ENCODE measurements around the gene DLEC1.

DLEC1 gene

GRCh38 chr3:38154033-38154494 is 115.1 kb downstream of the DLEC1 start:
- H3K27ac ChIP-seq: no peak overlapping the region
- TF ChIP-seq, protein P1, sequence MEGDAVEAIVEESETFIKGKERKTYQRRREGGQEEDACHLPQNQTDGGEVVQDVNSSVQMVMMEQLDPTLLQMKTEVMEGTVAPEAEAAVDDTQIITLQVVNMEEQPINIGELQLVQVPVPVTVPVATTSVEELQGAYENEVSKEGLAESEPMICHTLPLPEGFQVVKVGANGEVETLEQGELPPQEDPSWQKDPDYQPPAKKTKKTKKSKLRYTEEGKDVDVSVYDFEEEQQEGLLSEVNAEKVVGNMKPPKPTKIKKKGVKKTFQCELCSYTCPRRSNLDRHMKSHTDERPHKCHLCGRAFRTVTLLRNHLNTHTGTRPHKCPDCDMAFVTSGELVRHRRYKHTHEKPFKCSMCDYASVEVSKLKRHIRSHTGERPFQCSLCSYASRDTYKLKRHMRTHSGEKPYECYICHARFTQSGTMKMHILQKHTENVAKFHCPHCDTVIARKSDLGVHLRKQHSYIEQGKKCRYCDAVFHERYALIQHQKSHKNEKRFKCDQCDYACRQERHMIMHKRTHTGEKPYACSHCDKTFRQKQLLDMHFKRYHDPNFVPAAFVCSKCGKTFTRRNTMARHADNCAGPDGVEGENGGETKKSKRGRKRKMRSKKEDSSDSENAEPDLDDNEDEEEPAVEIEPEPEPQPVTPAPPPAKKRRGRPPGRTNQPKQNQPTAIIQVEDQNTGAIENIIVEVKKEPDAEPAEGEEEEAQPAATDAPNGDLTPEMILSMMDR (IDR thresholded peaks at IDR 0.05): no peak
- no peak overlapping the region for H3K9ac ChIP-seq
- no peaks in the 10 kb centered on the region for H3K27me3 ChIP-seq (ENCODE audit: control insufficient read depth, insufficient read depth, low read length)
- no peak overlapping the region for H2AFZ ChIP-seq
- no peak overlapping the region for H3K4me2 ChIP-seq (ENCODE audit: low read length)
- no peaks in the 10 kb centered on the region for H3K79me2 ChIP-seq
- no peak overlapping the region for H3K4me3 ChIP-seq (ENCODE audit: low read depth, low read length)
- peaks cover 10% of the 10 kb centered on the region for H3K4me1 ChIP-seq
- H3K36me3 ChIP-seq (ENCODE audit: control insufficient read depth, insufficient read depth, low read length): no peaks in the 10 kb centered on the region
- no peaks in the 10 kb centered on the region for H3K9me3 ChIP-seq (ENCODE audit: control insufficient read depth, low read length)

GRCh38 chr3:38154625-38155255 is 115.7 kb downstream of the DLEC1 start:
- TF ChIP-seq, protein P1 (IDR thresholded peaks at IDR 0.05): no peak
- H3K79me2 ChIP-seq: no peaks in the 10 kb centered on the region
- H3K36me3 ChIP-seq (ENCODE audit: control insufficient read depth, insufficient read depth, low read length): no peaks in the 10 kb centered on the region
- peaks cover 10% of the 10 kb centered on the region for H3K4me1 ChIP-seq
- H3K27me3 ChIP-seq (ENCODE audit: control insufficient read depth, insufficient read depth, low read length): no peaks in the 10 kb centered on the region
- H2AFZ ChIP-seq: no peak overlapping the region
- H3K27ac ChIP-seq: no peak overlapping the region
- no peaks in the 10 kb centered on the region for H3K9me3 ChIP-seq (ENCODE audit: control insufficient read depth, low read length)
- no peak overlapping the region for H3K4me2 ChIP-seq (ENCODE audit: low read length)
- no peak overlapping the region for H3K4me3 ChIP-seq (ENCODE audit: low read depth, low read length)
- H3K9ac ChIP-seq: no peak overlapping the region

GRCh38 chr3:38155825-38156224 is 116.8 kb downstream of the DLEC1 start:
- no peak overlapping the region for H3K4me2 ChIP-seq (ENCODE audit: low read length)
- no peaks in the 10 kb centered on the region for H3K79me2 ChIP-seq
- no peaks in the 10 kb centered on the region for H3K27me3 ChIP-seq (ENCODE audit: control insufficient read depth, insufficient read depth, low read length)
- no peak overlapping the region for H3K27ac ChIP-seq
- no peak overlapping the region for H3K9ac ChIP-seq
- H3K4me3 ChIP-seq (ENCODE audit: low read depth, low read length): no peak overlapping the region
- no peak overlapping the region for H2AFZ ChIP-seq
- no peaks in the 10 kb centered on the region for H3K9me3 ChIP-seq (ENCODE audit: control insufficient read depth, low read length)
- H3K4me1 ChIP-seq: peaks cover 10% of the 10 kb centered on the region
- TF ChIP-seq, protein P1 (IDR thresholded peaks at IDR 0.05): no peak
- no peaks in the 10 kb centered on the region for H3K36me3 ChIP-seq (ENCODE audit: control insufficient read depth, insufficient read depth, low read length)

GRCh38 chr3:38157117-38157516 is 118.1 kb downstream of the DLEC1 start:
- no peak overlapping the region for H2AFZ ChIP-seq
- no peaks in the 10 kb centered on the region for H3K79me2 ChIP-seq
- H3K4me1 ChIP-seq: peaks cover 6% of the 10 kb centered on the region
- H3K27ac ChIP-seq: no peak overlapping the region
- no peak overlapping the region for H3K9ac ChIP-seq
- H3K4me3 ChIP-seq (ENCODE audit: low read depth, low read length): no peak overlapping the region
- no peaks in the 10 kb centered on the region for H3K27me3 ChIP-seq (ENCODE audit: control insufficient read depth, insufficient read depth, low read length)
- H3K4me2 ChIP-seq (ENCODE audit: low read length): no peak overlapping the region
- H3K36me3 ChIP-seq (ENCODE audit: control insufficient read depth, insufficient read depth, low read length): no peaks in the 10 kb centered on the region
- TF ChIP-seq, protein P1 (IDR thresholded peaks at IDR 0.05): no peak
- no peaks in the 10 kb centered on the region for H3K9me3 ChIP-seq (ENCODE audit: control insufficient read depth, low read length)

- Histone ChIP-seq H3K79me2 (no peaks in the 10 kb centered on the region), H3K4me1 (peaks cover 6% of the 10 kb centered on the region), H3K9me3 (ENCODE audit: control insufficient read depth, low read length) (no peaks in the 10 kb centered on the region), H3K4me2 (ENCODE audit: low read length) (no peak overlapping the region), H3K27ac (no peak overlapping the region), H3K4me3 (ENCODE audit: low read depth, low read length) (no peak overlapping the region), H3K27me3 (ENCODE audit: control insufficient read depth, insufficient read depth, low read length) (no peaks in the 10 kb centered on the region), H3K36me3 (ENCODE audit: control insufficient read depth, insufficient read depth, low read length) (no peaks in the 10 kb centered on the region), H3K9ac (no peak overlapping the region), H2AFZ (no peak overlapping the region)
- TF ChIP-seq, protein P1 (IDR thresholded peaks at IDR 0.05): no peak
Observed at GRCh38 chr3:38157595-38157994, 118.6 kb downstream of the DLEC1 start.
